Measurements from ENCODE around the gene SERINC5.

Gene SERINC5

DNA sequence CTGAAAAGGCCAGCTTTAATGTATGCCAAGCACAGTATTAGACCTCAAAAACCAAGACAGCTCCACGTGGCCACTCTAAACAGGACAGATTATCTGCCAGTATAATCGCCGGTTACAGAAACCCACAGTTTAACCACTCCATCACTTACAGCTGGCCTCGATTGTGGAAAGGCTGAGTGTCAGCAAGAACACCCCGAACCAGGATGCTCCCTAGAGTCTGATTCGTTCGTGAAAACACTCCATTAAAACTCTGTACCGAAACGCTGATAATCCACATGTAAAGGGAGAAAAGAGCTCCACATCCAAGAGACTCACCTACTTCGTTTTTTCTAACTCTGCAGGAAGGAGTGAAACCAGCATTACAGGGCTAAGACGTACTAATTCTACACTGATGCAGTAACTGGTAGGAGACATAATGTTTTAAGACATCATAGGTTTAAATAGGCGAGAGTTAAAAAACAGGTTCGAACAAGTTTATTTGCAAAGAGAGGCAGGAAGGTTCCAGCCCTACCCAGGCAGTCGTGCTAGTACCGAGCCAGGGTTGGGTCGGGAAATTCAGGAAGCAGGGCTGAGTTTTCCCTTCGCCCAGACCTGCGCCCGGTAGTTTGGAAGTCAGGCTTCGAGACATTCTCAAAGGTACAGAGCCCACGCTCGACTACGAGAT is 949 bp downstream of the SERINC5 start:
- no peak for DNase-seq (ENCODE audit: low read depth)

DNA sequence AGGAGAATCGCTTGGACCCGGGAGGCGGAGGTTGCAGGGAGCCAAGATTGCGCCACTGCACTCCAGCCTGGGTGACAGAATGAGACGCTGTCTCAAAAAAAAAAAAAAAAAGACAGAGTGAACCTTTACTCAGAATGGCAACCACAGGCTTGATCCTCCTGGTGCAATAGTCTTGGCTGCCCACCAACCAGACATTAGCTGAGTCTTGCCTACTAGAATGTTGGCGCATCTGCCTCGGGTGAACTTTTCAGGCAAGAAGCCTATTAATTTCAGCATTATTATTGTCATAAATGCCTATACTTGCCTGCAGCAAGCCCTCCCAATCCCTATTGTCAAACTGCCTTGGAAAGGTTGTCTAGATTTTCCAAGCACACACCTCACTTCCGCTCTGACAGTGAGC is 4.2 kb downstream of the SERINC5 start:
- DNase-seq (ENCODE audit: low read depth) = no peak

- no peak for DNase-seq (ENCODE audit: low read depth)
These were observed 5.0 kb downstream of the SERINC5 start for GRCh38 chr5:80250801-80251200.

DNA sequence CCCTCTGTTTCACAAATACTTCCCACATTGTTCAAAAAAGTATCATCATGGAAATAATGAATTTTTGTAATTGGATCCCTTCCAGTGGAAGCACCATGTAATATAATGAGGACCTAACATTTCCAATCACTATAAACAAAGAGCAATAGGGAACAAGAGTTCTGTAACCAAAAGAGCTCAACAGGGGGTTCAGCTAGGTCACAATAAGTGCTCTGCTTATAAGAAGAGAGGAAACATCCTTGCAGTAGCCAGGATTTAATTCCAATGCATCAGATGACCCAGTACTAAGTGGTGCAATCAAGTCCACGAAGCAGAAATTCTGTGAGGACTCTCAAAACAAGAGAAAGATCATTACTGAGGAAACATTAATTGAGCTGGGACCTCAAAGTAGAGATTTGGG is 5.9 kb downstream of the SERINC5 start:
- DNase-seq (ENCODE audit: low read depth) = no peak

GRCh38 chr5:80248378-80248777 is 7.5 kb downstream of the SERINC5 start:
- no peak for DNase-seq (ENCODE audit: low read depth)

GRCh38 chr5:80246995-80247729 is 8.7 kb downstream of the SERINC5 start:
- DNase-seq (ENCODE audit: low read depth) = no peak

DNA sequence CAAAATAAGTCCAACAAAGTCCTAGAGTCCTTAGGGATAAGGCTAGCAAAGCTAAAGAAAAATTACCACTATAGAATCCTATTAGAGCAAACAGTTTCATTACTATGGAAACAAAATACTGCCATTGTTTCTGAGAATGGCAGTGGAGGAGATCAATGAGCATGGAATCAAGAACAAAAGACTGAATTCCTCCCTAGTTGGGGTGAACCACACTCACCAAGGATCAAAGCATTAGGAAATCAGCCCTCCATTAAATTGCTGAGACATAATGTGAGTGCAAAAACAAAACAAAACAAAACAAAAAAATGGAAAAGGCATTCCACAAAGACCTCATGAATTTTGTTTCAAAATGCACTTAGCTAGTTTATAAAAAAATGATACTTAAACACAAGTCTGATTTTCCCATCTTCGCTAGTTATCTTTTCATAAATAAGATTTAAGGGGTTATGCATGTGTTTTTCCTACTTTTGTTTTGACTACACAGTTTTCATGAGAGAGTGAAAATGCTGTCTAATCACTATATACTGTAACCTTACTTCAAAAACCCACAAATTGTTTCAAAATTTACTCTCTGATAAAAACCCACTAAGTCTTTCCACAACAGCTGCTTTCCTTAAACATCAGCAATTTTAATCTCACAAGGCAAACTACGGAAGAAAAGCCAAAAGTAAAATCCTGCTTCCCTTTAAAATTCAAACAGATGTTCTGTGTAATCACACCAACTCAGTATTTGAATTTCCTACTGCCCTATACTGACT is 9.7 kb downstream of the SERINC5 start:
- no peak for DNase-seq (ENCODE audit: low read depth)

- DNase-seq (ENCODE audit: low read depth) = no peak
These were observed 12.3 kb downstream of the SERINC5 start for GRCh38 chr5:80243567-80243966.

DNA sequence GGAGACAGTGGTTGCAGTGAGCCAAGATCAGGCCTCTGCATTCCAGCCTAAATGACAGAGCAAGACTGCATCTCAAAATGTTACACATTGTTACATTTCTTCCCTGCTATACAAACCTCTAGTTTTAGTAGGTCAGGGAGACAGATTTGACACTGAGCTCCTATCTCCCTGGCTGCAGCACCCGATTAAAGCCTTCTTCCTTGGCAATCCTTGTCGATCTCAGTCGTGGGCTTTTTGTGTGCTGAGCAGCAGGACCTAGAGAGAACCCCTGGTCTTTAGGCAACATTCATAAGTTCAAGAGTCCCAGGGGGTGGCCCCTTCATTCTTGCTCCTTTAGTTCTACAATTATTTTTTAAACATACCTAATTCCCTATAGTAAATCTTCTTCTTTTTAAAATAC is 13.0 kb downstream of the SERINC5 start:
- no peak for DNase-seq (ENCODE audit: low read depth)

DNA sequence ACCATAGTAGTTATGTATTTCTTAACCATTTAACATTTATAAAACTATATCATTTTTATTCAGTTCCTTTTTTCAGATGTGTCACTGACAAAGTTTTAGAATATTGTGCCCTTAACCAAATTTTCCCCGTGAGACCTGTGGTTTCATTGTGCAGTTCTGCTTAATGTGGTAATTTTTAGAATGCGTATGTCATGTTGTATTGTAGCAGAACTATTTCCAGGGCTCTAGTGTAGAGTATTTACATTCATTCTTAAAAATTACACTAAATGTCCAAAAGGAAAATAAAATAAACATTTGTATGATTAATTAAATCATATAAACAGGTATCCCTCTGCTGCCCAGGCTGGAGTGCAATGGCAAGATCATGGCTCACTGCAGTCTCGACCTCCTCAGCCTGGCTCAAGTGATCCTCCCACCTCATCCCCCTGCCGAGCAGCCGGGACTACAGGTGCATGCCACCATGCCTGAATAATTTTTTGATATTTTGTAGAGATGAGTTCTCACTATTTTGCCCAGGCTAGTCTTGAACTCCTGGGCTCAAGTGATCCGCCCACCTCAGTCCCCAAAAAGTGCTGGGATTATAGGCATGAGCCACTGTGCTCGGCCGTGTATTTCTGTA is 15.4 kb downstream of the SERINC5 start:
- DNase-seq (ENCODE audit: low read depth) = no peak

- DNase-seq (ENCODE audit: low read depth) = no peak
These were observed 16.0 kb downstream of the SERINC5 start for GRCh38 chr5:80239680-80240367.

GRCh38 chr5:80238778-80239679 is 16.8 kb downstream of the SERINC5 start:
- no peak for DNase-seq (ENCODE audit: low read depth)

- DNase-seq (ENCODE audit: low read depth) = no peak
These were observed 17.8 kb downstream of the SERINC5 start for GRCh38 chr5:80238097-80238496.

DNA sequence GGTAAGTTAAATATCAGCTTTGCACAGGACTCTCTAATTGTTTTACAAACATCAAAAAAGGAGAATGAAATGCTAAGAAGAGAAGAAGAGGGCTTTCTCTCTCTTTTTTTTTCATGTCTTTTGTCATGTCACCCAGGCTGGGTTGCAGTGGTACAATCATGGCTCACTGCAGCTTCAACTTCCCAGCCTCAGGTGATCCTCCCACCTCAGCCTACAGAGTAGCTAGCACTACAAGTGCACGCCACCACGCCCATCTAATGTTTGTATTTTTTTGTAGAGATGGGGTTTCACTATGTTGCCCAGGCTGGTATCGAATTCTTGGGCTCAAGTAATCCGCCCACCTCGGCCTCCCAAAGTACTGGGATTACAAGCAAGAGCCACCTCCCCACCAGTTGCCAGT is 18.6 kb downstream of the SERINC5 start:
- no peak for DNase-seq (ENCODE audit: low read depth)

- DNase-seq (ENCODE audit: low read depth) = no peak
These were observed 21.5 kb downstream of the SERINC5 start for GRCh38 chr5:80234116-80234948.

- no peak for DNase-seq (ENCODE audit: low read depth)
These were observed 24.2 kb downstream of the SERINC5 start for GRCh38 chr5:80231693-80232092.

DNA sequence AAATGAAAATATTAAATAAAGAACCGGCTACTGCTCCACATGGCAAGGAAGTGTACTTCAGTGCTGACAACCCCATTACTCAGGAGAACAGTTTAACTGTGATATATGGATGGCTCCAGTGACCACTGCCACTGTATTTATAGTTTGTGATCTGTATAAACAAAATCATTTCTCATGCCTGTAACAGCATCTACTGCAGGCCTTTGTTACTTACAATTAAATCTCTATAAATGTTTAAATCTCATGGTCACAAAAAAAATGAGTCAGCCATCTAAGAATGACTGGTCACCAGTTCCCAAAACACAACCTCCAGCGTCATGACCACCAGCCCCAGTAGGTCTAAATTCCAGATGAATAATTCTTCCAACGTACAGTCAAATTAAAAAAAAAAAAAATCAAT is 24.6 kb downstream of the SERINC5 start:
- no peak for DNase-seq (ENCODE audit: low read depth)

- no peak for DNase-seq (ENCODE audit: low read depth)
These were observed 25.4 kb downstream of the SERINC5 start for GRCh38 chr5:80230269-80230992.

GRCh38 chr5:80229902-80230255 is 26.0 kb downstream of the SERINC5 start:
- no peak for DNase-seq (ENCODE audit: low read depth)
